Lower leg skin (tissue), 4 donors: Measurements from ENCODE around the gene GPRASP1. TPM values are rescaled to one million over a fixed set of nuclear protein-coding genes. Genes with fewer than 3 reads are reported as not detected.

Experiments used
- DNase-seq, 2 donors: peaks; one replicate each; pipeline ENCODE4 v3.0.0-alpha.2; 2019; ENCODE audit warnings: low spot score in 2 of 2
- H3K4me3 ChIP-seq: fragments of 200-600 bp; sonication (generic); 2 replicates; pipeline ENCODE4 v1.5.1; 2017; ENCODE audit warnings: mild to moderate bottlenecking, low read depth; ENCODE audit not compliant: poor library complexity, severe bottlenecking
- CTCF ChIP-seq, 3 donors: fragments of 450-650 bp; IDR thresholded peaks; one replicate each; pipeline ENCODE4 v1.5.1; 2016; ENCODE audit warnings: antibody characterized with exemption in 3 of 3, mild to moderate bottlenecking in 3 of 3, moderate library complexity in 2 of 3
- POLR2A ChIP-seq, 2 donors: fragments of 450-650 bp; IDR thresholded peaks; one replicate each; pipeline ENCODE4 v1.6.1; 2016 to 2017; ENCODE audit warnings: antibody characterized with exemption in 2 of 2, mild to moderate bottlenecking in 1 of 2, moderate library complexity in 1 of 2
- WGBS, 2 donors: methylation state at CpG; one replicate each; pipeline ENCODE4 v1.1.5; 2018; 5-methylcytosine and 5-hydroxymethylcytosine counted together
- intact Hi-C: fragments of 100-400 bp; cut with DNase I; formaldehyde crosslinking; loops from one replicate; pipeline ENCODE4 v1.15.0; 2023; ENCODE audit warnings: low total_unique reads
- total RNA-seq, 4 donors: library from RNA; depleted of rRNA; stranded (reverse); fragments of >200 nt; gene quantifications; one replicate each; pipeline ENCODE4 v1.1.0, GENCODE V29; 2016

GPRASP1 gene
- total RNA-seq, 4 donors from 2014 or later: 3.6 to 5.1 (median 4.2) TPM

GRCh38 chrX:102627640-102628039, 23.6 kb upstream of the GPRASP1 start:
- intact Hi-C loops: no loop called here
- TF ChIP-seq CTCF (IDR thresholded peaks at IDR 0.05) (no peak), POLR2A (IDR thresholded peaks at IDR 0.05) (no peak)
- WGBS, 2 donors: 48 to 88% methylated on average over 1 of the region's 1 CpG

GRCh38 chrX:102637561-102637960, 13.7 kb upstream of the GPRASP1 start:
- no peak for DNase-seq
- 69 to 82% methylated on average over 1 of the region's 1 CpG for WGBS, 2 donors
- H3K4me3 ChIP-seq: no peak overlapping the region
- TF ChIP-seq CTCF (IDR thresholded peaks at IDR 0.05) (no peak), POLR2A (IDR thresholded peaks at IDR 0.05) (no peak)
- intact Hi-C loops: no loop called here

More at GRCh38 chrX:102627640-102628039, 23.6 kb upstream of the GPRASP1 start:
- no peak for DNase-seq
- H3K4me3 ChIP-seq: no peak overlapping the region

DNA sequence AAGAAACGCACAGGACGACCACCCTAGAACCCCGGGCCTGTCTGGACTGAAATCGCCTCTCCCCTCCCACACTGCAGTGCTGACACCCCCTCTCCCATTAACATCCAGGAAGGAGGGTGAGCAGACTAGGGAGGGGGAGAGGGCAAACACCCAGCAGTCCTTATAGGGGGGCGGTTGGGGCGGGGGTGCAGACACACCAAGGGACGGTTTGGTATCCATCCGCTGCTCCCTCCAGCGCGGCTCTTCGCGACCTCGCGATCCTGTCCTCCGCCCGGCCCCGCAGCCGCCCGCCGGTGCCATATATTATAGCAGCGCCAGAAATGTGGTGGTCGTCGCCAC, 411 bp upstream of the GPRASP1 start:
- intact Hi-C loops: no loop called here
- peak overlapping the region; percentile 58 for H3K4me3 ChIP-seq
- TF ChIP-seq CTCF (IDR thresholded peaks at IDR 0.05) (no peak), POLR2A (IDR thresholded peaks at IDR 0.05) (no peak)
- DNase-seq: no peak
- WGBS, 2 donors: 30 to 35% methylated on average over 2 to 20 of the region's 23 CpGs

- DNase-seq: no peak
- TF ChIP-seq POLR2A (IDR thresholded peaks at IDR 0.05): no peak
- TF ChIP-seq CTCF (IDR thresholded peaks at IDR 0.05): no peak
- intact Hi-C loops: no loop called here
These were observed 877 bp downstream of the GPRASP1 start for GRCh38 chrX:102652031-102652688.

GRCh38 chrX:102654696-102655095, 3.4 kb downstream of the GPRASP1 start:
- intact Hi-C loops: no loop called here
- no peak overlapping the region for H3K4me3 ChIP-seq
- WGBS, 2 donors: 88 to 93% methylated on average over 2 of the region's 2 CpGs
- no peak for DNase-seq
- TF ChIP-seq CTCF (IDR thresholded peaks at IDR 0.05) (no peak), POLR2A (IDR thresholded peaks at IDR 0.05) (no peak)

More at GRCh38 chrX:102652031-102652688, 877 bp downstream of the GPRASP1 start:
- WGBS, 2 donors: 9 to 30% methylated on average over 15 to 17 of the region's 22 CpGs
- peak overlapping the region; percentile 58 for H3K4me3 ChIP-seq

- H3K4me3 ChIP-seq: no peak overlapping the region
- intact Hi-C loops: no loop called here
- WGBS, 2 donors: 59 to 64% methylated on average over 2 of the region's 2 CpGs
- DNase-seq: no peak
- TF ChIP-seq CTCF (IDR thresholded peaks at IDR 0.05) (no peak), POLR2A (IDR thresholded peaks at IDR 0.05) (no peak)
These were observed 7.3 kb downstream of the GPRASP1 start for GRCh38 chrX:102658556-102658955.
